ENCODE results near the gene EXT2.

Gene EXT2

DNA sequence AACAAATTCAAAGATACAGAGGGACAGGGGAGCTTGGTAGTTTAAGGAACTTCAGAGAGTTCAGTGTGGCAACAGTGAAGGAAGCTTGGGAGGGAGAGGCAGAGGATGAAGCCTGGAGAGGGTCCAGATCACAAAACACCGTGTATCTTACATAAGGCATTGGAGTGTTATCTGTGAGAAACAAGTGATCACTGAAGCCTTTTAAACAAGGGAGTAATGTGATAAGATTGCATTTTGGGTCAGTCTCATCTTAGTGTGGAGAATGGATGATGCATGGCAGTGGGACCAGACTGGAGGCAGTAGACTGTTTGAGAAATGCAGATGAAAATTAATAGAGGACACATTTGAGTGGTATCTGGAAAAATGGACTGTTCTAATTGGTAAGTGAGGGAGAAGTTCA is 79.4 kb downstream of the EXT2 start:
- no peak for DNase-seq

DNA sequence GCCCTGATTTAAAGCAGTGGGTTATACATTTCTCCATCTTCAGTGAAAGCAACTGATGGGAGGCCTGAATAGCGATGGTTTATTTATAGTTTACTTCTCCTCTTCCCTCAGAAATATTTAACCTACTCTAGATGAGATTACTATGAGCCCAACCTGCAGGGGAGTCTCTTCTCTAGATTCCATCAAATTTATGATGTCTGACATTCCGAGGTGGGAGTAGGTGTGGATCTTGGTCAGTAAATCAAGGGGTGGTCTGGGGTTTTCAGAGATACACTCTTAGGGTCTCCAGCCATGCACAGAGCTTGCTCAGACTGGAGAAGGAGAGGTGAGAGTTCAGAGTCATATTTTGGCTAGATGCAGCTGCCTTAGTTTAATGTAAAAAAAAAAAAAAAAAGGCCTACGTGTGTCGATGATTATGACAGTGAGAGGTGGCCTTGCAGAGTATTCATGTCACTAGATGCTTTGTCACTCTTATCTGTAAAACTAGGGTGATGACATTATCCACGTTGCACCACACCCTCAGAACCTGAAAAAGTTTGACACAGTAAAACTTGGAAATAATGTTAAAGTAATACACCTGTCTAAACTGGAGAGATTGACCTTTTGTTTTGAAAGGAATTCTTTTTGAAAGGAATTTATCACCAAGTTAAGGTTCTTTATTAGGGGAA is 81.2 kb downstream of the EXT2 start:
- peak; percentile 29 for DNase-seq

DNA sequence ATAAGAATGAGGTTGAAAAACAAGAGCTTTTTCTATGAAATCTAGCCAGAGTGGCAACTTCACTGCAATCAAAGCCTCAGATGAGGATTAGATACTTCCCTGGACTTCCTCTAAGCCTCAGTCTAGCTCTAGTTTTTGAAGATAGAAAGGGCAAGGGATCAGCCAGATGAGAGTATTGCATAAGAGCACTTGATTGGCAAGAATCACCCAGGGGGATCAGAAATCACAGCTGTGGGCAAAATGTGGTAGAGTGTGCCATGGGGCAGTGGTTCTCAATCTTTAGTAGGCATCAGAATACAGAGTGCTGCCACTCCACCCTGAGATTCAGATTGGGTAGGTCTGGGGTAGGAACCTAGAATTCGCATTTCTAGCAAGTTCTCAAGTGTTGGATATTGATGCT is 82.4 kb downstream of the EXT2 start:
- no peak for DNase-seq

DNA sequence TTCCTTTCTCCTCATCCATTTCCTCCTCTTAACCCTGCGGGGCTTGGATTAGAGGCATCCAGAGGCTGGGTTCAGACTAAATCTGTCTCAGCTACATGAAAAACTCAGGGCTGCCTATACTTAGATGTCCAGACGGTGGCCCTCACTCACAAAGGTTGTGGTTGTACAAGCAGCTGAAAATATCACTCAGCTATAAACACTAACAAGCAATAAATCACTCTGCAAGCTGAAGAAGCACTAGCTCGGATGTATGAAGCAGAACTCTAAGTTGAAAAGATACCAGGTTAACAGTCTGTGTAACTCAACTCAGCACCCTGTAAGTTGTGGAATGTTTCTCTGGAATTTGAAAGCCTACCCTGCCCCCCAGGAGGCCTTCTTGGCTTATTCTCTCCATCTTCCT is 82.9 kb downstream of the EXT2 start:
- peak; percentile 56 for DNase-seq

DNA sequence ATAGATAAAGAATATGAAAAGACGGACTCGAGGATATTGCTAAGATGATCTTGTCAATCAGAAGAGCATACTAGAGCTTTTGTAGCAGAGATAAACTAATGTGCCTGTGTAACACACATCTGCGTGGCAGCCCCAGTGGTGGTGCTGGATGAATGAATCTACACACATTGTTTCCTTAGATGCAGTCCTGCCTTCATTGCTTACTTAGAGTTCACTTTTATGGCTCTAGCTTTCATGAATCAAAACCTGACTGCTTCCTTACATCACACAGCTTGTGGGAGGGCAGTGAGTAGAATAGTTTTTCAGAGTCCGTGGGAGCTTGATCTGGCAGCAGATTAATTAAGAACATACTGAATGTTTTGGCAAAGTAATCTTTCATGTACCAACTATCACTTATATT is 83.7 kb downstream of the EXT2 start:
- peak; percentile 48 for DNase-seq

DNA sequence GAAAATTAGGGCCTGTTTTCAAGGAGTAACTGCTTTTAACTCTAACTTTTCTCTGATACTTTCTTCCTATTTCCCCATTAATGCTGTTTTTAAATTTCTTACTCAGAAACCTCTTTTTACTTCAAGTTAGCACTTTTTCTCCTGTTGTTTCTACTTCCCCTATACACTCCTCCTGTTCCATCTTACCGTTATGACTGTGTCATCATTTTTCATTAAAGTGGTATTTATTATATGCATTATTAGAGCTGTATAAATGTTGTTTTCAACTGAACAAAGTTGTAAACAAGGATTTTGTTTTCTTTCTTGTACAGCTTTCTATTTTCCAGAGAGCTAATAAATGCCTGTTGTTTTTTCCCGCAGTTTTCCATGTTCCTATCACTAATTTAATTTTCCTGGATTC is 84.6 kb downstream of the EXT2 start:
- no peak for DNase-seq

DNA sequence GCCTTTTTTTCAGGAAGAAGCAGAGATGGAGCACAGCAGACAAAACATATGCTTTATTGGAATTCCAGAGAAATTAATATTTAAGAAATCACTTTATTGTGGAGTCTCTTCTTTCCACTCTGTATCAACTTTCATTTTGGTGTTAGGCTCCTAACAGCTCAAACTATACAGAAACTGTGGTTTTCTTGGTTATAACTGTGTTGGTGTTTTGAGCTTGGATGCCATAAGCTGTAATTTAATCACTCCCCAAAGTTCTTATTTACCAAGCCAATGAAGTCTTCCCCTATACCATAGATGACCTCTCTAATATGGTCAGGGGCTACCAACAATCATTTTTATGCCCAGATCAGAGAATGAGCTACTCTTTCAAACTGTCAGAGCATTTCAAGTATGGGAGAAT is 90.0 kb downstream of the EXT2 start:
- DNase-seq: no peak

DNA sequence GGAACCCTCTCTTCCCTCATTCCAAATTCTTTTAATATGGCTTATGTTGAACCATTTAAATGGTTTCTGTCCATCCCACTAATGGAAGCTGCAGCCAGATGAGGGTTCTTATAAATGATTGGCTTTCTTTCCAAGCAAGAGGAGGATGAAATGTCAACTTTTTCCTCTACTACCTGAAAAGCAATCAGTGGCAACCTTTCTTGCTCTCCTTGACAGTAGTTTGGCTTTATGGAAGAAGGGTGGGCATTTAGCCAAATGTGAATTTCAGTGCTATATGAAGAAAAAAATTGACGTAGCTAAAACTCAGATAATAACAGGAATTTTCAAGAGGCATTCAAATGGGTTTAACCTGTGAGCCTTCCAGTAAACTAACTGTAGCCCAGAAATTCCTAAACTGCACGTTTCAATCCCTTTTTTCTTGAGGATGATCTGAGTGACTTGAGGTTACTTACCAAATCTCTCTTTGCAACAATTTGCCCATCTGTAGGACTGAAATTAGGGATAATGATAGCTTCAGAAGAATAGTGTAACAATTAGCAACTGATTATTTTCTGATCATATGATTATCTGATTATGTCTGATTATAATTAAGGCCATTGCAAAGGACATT is 90.9 kb downstream of the EXT2 start:
- no peak for DNase-seq

DNA sequence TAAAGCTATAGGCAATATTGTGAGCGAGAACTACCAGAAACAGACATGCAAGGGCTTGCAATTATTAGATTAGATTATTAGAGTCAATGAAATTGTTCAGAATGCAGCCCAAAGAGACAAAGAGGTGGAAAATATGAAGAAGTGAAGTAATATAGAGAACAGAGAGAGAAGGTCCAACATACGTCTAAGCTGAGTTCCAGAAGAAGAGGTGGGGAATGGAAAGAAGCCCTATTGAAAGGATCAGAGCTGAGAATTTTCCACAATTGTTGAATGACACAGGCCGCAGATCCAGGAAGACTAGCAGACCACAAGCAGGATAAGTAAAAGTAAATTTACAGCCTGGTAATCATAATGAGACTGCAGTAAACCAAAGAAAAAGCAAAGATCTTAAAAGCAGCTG is 93.2 kb downstream of the EXT2 start:
- no peak for DNase-seq

DNA sequence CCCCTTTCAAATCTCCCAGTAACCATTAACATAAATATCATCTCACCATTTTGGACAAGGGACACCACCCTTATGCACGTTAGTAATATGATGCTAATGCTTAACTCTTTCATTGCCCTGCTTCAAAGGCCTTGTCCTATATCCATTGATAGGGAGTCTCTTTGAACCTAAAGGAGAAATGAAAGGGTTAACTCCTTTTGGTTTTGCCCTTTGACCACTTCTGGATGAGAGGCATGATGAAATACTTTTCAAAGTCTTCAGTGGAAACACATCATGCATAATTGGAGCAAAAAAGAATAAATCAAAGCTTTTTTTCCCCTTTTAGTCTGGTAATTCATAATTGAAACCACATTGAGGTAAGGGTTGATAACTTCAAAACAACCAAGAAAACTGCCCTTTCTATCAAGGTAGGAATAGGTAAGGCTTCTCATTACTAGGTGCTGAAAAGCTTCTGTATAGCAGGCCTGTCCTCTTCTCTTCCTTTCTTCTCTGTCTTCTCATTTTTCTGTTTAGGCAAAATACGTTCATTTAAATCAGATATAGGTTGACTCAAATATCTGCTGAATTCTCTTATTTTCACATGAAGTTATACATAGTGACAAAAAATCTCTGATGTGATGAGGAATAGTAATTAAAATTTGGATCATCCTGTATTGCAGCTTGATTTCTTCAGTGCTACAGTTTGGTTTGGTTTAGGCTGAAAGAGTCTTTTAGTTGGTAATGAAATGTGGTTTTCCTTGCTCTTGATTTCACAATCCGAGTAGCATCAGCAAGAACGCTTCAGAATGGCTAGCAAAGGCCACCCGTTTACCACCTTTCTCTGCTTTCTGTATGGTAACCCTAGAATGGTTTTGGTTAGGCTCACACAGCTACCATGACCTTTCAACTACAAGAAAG is 94.8 kb downstream of the EXT2 start:
- no peak for DNase-seq

DNA sequence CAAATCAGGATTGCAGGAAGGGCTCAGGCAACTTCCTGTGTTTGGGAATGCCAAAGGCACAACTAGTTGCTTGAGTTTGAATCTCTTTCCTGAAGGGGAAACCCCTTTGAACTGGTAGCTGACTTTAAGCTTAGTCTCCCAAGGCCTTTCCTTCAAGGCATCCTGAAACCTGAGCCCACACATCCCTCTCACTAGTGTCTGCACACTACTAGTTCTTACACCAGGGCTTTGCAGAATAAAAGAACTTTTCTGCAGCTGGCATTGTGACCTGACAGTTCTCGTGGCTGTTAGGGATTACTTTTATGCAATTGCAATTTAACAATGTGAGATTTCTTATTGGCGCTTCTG is 95.4 kb downstream of the EXT2 start:
- DNase-seq: no peak

DNA sequence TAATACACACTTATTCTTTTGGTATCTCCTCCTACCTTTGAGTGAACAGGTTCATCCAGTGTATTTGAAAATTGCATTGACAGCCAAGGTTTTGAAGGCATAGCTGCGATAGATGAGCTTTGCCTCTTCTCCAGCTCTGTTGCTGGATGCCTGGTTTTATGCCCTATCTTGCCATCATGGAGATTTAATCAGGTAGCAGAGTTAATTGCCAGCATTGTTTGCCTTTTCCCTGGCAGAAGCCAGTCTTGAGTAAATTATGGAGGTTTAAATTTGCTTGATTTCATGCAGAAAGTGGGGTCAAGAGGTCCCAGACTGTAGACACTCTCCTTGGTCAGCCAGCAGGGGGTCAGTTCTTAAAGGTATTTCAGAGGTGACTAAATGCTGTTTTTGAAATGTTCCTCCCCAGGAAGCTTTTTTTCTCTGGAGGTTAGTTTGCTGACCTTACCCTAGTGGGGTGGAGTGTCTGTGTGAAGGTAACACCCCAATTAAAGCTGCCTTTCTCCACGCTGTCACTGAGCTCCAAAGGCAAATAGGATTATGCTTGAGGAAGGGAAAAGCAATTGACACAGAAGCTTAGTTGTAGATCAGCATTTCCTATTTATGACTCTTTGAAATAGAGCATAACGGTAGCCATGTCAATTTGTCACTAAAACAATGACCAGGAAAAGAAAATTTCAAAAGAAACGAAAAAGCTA is 96.0 kb downstream of the EXT2 start:
- DNase-seq: no peak

DNA sequence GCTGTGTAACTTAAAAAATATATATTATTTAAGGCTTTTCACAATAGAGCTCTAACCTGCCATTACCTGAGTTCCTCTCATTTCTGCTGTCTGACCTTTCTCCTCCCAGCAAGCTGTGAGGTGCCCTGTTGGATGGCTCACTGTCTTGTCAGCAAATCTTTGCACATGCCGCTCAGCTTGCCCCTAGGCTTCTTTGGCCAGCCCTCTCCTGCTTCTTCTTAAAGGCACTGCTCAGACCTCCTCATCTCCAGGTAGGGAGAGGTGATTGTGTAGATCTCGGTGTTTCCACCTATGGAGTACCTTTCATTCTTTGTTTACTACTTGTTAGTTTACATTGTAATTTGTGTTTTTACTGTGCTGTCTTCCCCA is 96.5 kb downstream of the EXT2 start:
- DNase-seq: no peak

DNA sequence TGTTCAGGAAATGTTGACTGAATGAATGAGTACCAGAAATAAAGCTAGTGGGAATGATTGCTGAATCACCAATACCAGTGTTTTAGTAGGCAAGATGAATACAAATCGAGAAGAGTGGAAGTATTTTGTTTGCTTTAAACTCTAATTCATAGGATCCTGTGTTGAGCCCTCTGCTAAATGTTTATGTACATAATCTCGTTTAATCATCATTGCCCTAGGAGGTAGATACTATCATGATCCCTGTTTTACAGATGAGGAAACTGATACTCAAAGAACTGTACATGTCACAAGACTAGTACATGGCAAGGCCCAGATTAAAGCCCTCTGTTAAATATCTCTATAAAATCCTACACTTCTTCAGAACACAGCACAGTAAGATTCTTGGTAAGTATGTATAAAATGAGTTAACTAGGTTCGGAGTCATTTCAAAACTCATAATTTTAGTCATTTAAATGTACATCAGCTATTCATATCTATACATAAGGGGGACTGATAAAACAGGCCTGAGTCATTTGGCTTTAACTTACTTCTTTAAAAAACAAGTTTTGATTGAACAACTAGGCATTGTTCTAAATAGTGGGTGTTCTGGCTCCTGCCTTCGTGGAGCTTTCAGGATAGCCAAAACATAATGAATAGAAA is 97.1 kb downstream of the EXT2 start:
- DNase-seq: no peak

DNA sequence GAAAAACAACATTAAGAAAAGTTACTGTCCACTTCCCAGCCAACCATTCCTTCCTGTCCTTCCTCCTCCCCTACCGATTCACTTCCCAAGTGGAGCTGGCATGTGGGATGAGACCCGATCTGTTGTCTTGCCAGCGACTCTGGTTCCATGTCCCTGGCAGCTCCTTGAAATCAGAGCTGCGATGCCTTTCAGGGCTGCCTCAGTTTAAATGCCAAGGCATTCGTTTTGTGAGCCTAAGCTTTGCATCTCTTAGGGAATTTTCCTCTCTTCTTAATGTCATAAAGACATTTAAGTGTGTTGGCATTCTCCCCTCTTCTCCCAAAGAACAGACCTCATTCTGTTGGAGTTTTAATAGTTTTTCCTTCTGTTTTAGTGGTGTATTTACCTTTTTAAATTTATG is 98.4 kb downstream of the EXT2 start:
- DNase-seq: no peak

DNA sequence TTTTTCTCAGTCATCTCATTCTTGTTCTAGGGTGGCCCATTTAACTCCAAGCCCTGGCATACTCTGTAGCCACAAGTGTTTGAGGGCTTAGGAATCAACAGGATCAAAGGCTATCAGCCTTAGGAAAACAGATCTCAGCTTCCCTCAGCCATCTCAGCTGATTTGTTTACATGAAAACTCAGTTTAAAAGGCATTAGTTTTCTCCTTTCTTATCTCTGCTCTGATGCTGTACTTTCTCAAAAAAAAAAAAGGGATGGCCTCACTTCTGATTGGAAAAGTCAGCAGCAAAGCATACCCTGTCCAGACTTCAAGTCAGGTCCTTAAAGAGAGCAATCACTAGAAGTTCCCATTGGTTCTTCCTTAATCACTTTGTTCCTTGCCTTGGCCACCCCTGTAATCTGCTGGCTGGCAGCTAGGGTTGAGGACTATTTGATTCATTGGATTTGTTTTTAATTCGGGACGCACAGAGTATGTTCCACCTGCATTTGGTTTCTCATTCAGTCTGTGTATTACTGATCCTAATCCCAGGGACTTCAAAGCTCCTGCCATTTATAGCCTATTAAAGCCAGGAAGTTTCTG is 102.8 kb downstream of the EXT2 start:
- no peak for DNase-seq

DNA sequence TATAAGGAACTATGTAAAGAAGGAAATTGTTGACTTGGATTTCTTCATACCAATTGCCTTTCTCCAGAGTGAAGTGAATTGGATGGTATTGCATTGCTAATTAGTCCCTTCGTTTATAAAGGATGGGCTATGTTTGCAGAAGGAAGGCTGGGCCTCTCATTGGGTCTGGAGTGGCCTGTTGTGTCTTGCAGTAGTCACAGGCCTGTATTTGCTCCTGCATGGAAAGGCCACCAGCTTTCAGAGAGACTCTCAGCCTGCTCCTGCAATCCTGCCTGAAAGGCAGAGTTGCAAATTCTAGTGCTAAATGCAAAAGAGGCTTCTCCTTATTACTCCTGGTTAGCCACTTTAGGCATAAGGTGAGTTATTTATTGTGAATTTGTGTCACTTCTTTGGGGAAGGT is 103.8 kb downstream of the EXT2 start:
- no peak for DNase-seq

DNA sequence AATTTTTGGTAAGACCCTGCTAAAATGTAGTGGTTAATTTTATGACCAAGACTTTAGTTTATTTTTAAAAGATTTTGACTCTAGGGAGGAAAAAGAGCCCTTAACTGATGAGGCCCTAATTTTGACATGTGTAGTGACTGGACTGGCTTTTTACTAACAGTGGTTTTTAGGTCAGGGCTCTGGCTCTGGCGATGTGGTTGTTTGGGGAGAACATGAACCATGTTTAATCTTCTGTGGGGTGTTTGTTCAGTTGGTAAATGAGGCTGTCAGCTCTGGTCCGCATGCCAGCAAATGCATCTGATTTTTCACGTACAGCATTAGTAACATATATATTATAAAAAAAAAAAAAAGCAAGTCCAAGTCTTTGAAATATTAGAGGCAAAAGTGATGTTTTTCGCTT is 104.3 kb downstream of the EXT2 start:
- no peak for DNase-seq

DNA sequence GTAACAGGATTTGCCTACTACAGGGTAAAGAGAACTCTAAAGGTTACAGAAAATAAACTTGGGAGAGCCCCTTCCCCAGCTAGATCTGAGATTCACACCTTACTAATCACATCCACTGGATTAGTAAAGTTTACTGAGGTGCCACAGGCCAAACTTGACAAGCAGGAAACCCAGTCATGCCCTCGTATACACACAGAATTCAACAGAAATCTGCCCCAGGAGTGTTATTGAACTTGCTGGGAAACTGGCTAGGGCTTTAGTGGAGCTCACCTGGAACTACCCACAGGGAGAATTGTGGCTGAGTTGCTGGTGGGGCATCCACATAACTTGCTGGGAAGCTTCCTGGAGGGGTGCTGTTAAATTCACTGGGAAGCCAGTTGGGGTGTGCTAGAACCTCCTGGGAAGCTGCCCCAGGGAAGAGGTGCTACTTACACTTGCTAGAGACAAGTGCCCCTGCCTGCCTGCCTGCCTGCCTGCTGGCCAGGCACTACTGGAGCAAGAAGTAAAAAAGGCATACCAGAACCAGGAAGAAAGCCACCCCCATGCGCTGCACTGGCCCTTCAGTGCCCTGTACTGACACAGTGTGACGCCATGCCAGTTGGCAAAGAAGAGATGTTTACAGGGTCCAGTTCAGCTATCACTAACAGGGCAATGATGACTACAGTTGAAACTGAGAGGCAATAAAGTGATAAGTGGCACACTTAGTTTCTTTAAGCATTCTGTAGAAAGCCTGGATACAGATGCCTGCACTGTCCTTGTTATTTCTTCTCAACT is 108.0 kb downstream of the EXT2 start:
- no peak for DNase-seq

DNA sequence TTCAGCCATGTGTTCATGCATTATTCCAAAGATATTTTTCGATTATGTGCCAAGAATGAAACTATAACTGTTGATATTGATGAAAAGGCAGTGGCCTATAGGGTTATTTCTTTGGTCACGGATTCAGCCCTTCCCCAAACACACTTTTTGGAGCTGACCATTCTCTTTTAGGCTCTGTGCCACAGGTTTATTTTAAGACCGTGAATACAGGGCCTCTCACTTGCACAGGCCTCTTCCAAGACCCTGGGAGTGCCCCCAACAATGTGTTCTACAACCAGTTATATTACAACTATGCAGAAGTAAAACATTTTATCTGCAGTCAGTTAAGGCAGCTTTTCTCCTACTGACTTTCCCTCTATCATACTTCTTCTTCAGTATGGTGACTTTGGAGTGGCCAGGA is 109.9 kb downstream of the EXT2 start:
- DNase-seq: no peak

DNA sequence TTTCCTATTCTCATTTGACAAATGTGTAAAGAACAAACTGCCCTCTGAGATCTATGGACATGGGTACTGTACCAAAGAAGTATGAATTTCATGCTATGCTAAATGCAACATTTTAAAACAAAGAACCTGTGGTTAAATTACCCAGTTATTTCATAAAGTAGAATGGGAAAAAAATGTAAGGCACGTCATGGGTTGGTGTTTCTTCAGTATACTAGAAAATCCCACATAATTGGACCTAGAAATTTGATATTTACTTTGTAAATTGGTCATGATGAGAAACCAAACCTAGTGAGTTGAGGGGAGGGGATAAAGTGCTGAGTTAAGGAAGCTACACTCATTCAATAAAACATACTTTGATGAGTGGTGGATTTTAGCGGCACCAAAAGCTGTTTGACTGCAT is 110.4 kb downstream of the EXT2 start:
- DNase-seq: no peak

DNA sequence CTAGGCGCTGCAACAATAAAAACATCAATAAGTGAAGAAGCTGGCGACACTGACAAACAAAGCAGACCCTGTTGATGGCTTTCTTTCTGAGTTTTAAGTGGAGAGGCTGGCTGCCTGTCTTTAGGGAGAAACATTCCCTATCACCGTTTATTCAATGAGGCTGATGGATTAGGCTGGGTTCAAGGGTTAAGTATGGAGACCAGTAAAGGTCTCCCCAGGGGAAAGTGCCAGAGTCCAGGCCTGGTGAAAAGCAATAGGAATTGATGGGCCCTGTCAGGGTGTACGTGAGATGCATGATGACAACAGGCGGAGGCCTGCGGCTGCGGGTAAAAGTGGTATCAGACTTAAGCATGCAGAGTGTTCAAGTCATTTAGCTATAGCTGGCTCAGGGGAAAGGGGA is 111.8 kb downstream of the EXT2 start:
- DNase-seq: no peak
